HEK293 (cell line): ENCODE results near the gene NRIP3.

Source experiments
- CTCF ChIA-PET: fragments of 350-600 bp; formaldehyde crosslinking; extraction: SDS; loops from one replicate; lab custom pipeline; 2021; ENCODE audit warnings: antibody characterized with exemption; lab: Yijun Ruan, JAX
- POLR2A ChIA-PET: fragments of 300-600 bp; formaldehyde crosslinking; extraction: SDS; loops from one replicate; lab custom pipeline; 2020; ENCODE audit warnings: antibody characterized with exemption, inconsistent platforms; lab: Yijun Ruan, JAX
- H3K27ac ChIP-seq: fragments of 200-500 bp; sonication (Bioruptor generic); 2 replicates; pipeline ENCODE4 v1.5.1; 2014; ENCODE audit warnings: low read depth, low read length, control low read depth, inconsistent platforms; ENCODE audit errors: extremely low read depth
- H3K36me3 ChIP-seq, 2 experiments: fragments of 200-500 bp in 1 of 2; sonication (Bioruptor generic) in 1 of 2; 1 replicate in 1 of 2; 2 replicates in 1 of 2; pipeline ENCODE4 v1.5.1; 2014 to 2017; ENCODE audit warnings: inconsistent platforms in 2 of 2, low read length in 2 of 2; ENCODE audit not compliant: control insufficient read depth in 2 of 2, insufficient read depth in 1 of 2
- H3K4me1 ChIP-seq: fragments of 200-500 bp; sonication (Bioruptor generic); 2 replicates; pipeline ENCODE4 v1.5.1; 2014; ENCODE audit warnings: mild to moderate bottlenecking, low read length, inconsistent platforms; ENCODE audit not compliant: control insufficient read depth, insufficient read depth
- H3K4me3 ChIP-seq: 2 replicates; pipeline ENCODE4 v1.5.1; 2011; ENCODE audit warnings: low read depth, mild to moderate bottlenecking, control low read depth, low read length, moderate library complexity
- H3K9me3 ChIP-seq: fragments of 200-500 bp; sonication (Bioruptor generic); 2 replicates; pipeline ENCODE4 v1.5.1; 2014; ENCODE audit warnings: low read depth, low read length, inconsistent platforms; ENCODE audit not compliant: control insufficient read depth, insufficient read depth
- BCL11B ChIP-seq: fragments of 450-650 bp; formaldehyde crosslinking; IDR thresholded peaks from 2 replicates; pipeline ENCODE4 v1.5.1; 2016; ENCODE audit warnings: low read depth, missing biosample characterization, missing genetic modification characterization
- HOXD13 ChIP-seq: sonication (generic); formaldehyde crosslinking; IDR thresholded peaks from 2 replicates; pipeline ENCODE4 v1.8.0; 2022; ENCODE audit warnings: missing genetic modification reagents, borderline replicate concordance
- KLF1 ChIP-seq: fragments of 450-650 bp; formaldehyde crosslinking; IDR thresholded peaks from 2 replicates; pipeline ENCODE4 v1.5.1; 2016; ENCODE audit warnings: missing biosample characterization, missing genetic modification characterization
- KLF16 ChIP-seq: fragments of 450-650 bp; formaldehyde crosslinking; IDR thresholded peaks from 2 replicates; pipeline ENCODE4 v1.5.1; 2017; ENCODE audit warnings: missing biosample characterization, missing genetic modification characterization
- KLF7 ChIP-seq: fragments of 450-650 bp; formaldehyde crosslinking; IDR thresholded peaks from 2 replicates; pipeline ENCODE4 v1.5.1; 2016; ENCODE audit warnings: missing biosample characterization, missing genetic modification characterization, borderline replicate concordance
- KLF8 ChIP-seq: fragments of 450-650 bp; formaldehyde crosslinking; IDR thresholded peaks from 2 replicates; pipeline ENCODE4 v1.5.1; 2016; ENCODE audit warnings: missing biosample characterization, missing genetic modification characterization
- PRDM1 ChIP-seq: fragments of 450-650 bp; formaldehyde crosslinking; IDR thresholded peaks from 2 replicates; pipeline ENCODE4; 2016; ENCODE audit warnings: missing biosample characterization, missing genetic modification characterization
- ZFP3 ChIP-seq: fragments of 450-650 bp; formaldehyde crosslinking; IDR thresholded peaks from 2 replicates; pipeline ENCODE4 v1.5.1; 2016; ENCODE audit warnings: low read depth, missing biosample characterization, missing genetic modification characterization
- ZNF10 ChIP-seq: fragments of 450-650 bp; formaldehyde crosslinking; IDR thresholded peaks from 2 replicates; pipeline ENCODE4 v1.5.1; 2017; ENCODE audit warnings: missing biosample characterization, missing genetic modification characterization
- ZNF112 ChIP-seq: fragments of 450-650 bp; formaldehyde crosslinking; IDR thresholded peaks from 2 replicates; pipeline ENCODE4 v1.5.0; 2017; ENCODE audit warnings: missing biosample characterization, missing genetic modification characterization
- ZNF157 ChIP-seq: fragments of 450-650 bp; formaldehyde crosslinking; IDR thresholded peaks from 2 replicates; pipeline ENCODE4 v1.5.1; 2016; ENCODE audit warnings: missing biosample characterization, missing genetic modification characterization
- ZNF221 ChIP-seq: fragments of 450-650 bp; formaldehyde crosslinking; IDR thresholded peaks from 2 replicates; pipeline ENCODE4 v1.5.1; 2017; ENCODE audit warnings: missing biosample characterization, missing genetic modification characterization, borderline replicate concordance
- ZNF366 ChIP-seq: fragments of 450-650 bp; formaldehyde crosslinking; conservative IDR thresholded peaks from 2 replicates; pipeline ENCODE4 v1.5.1; 2016; ENCODE audit warnings: missing biosample characterization, missing genetic modification characterization
- ZNF394 ChIP-seq: fragments of 450-650 bp; formaldehyde crosslinking; IDR thresholded peaks from 2 replicates; pipeline ENCODE4 v1.5.1; 2016; ENCODE audit warnings: missing biosample characterization, missing genetic modification characterization, mild to moderate bottlenecking, moderate library complexity, borderline replicate concordance
- ZNF423 ChIP-seq: fragments of 450-650 bp; formaldehyde crosslinking; IDR thresholded peaks from 2 replicates; pipeline ENCODE4 v1.5.1; 2016; ENCODE audit warnings: missing biosample characterization, missing genetic modification characterization
- ZNF501 ChIP-seq: fragments of 450-650 bp; formaldehyde crosslinking; IDR thresholded peaks from 2 replicates; pipeline ENCODE4 v1.5.1; 2016; ENCODE audit warnings: missing biosample characterization, missing genetic modification characterization
- ZNF624 ChIP-seq: fragments of 450-650 bp; formaldehyde crosslinking; IDR thresholded peaks from 2 replicates; pipeline ENCODE4 v1.5.1; 2017; ENCODE audit warnings: missing biosample characterization, missing genetic modification characterization
- ZNF707 ChIP-seq: fragments of 450-650 bp; formaldehyde crosslinking; IDR thresholded peaks from 2 replicates; pipeline ENCODE4 v1.5.1; 2016; ENCODE audit warnings: missing biosample characterization, missing genetic modification characterization
- ZNF843 ChIP-seq: fragments of 450-650 bp; formaldehyde crosslinking; IDR thresholded peaks from 2 replicates; pipeline ENCODE4 v1.5.1; 2016; ENCODE audit warnings: missing biosample characterization, missing genetic modification characterization
- ZSCAN23 ChIP-seq: fragments of 450-650 bp; formaldehyde crosslinking; IDR thresholded peaks from 2 replicates; pipeline ENCODE4 v1.5.1; 2016; ENCODE audit warnings: missing biosample characterization, missing genetic modification characterization
- TF ChIP-seq, protein P1 (sequence below): fragments of 450-650 bp; formaldehyde crosslinking; IDR thresholded peaks from 2 replicates; pipeline ENCODE4 v1.5.1; 2016; ENCODE audit warnings: missing biosample characterization, missing genetic modification characterization
- TF ChIP-seq, protein P2 (sequence below): fragments of 450-650 bp; IDR thresholded peaks from 2 replicates; pipeline ENCODE4 v1.5.1; 2018; ENCODE audit warnings: missing biosample characterization, mild to moderate bottlenecking, missing genetic modification characterization
- TF ChIP-seq, protein P3 (sequence below): fragments of 450-650 bp; formaldehyde crosslinking; IDR thresholded peaks from 2 replicates; pipeline ENCODE4 v1.5.1; 2016; ENCODE audit warnings: missing biosample characterization, missing genetic modification characterization, low read depth
- TF ChIP-seq, protein P4 (sequence below): fragments of 450-650 bp; formaldehyde crosslinking; IDR thresholded peaks from 2 replicates; pipeline ENCODE4 v1.5.1; 2016; ENCODE audit warnings: missing biosample characterization, missing genetic modification characterization
- TF ChIP-seq, protein P5 (sequence below): fragments of 450-650 bp; formaldehyde crosslinking; IDR thresholded peaks from 2 replicates; pipeline ENCODE4 v1.5.1; 2016; ENCODE audit warnings: missing biosample characterization, missing genetic modification characterization
- TF ChIP-seq, protein P6 (sequence below): fragments of 450-650 bp; formaldehyde crosslinking; IDR thresholded peaks from 2 replicates; pipeline ENCODE4 v1.5.1; 2016; ENCODE audit warnings: missing biosample characterization, missing genetic modification characterization
- TF ChIP-seq, protein P7 (sequence below): fragments of 450-650 bp; formaldehyde crosslinking; IDR thresholded peaks from 2 replicates; pipeline ENCODE4 v1.5.1; 2016; ENCODE audit warnings: missing biosample characterization, missing genetic modification characterization

Gene NRIP3

DNA sequence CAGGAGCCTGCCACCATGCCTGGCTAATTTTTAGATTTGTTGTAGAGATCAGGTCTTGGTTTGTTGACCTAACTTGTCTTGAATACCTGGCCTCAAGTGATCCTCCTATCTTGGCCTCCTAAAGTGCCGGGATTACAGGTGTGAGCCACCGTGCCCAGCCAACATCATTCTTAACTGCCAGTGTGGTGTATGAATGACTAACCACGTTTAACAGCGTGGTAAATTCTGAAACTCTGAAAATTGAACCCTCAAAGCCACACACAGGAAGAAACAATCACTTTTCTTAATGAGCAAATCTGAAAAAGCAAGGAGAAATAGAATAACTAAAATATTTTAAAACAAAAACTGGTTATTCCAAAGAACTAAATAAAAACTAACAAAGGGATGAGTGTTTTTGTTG, 46.9 kb downstream of the NRIP3 start:
- ChIA-PET CTCF (interaction anchor here (6.5 kb wide), 1 partner anchor 42 kb away, joined by 96 read pairs; no protein-coding TSS in a partner anchor), POLR2A (interaction anchor here (0.6 kb wide), 1 partner anchor 46 kb away, joined by 3 read pairs; the partner anchor contains the start of gene AKIP1)
- H3K9me3 ChIP-seq = no peaks in the 10 kb centered on the region
- H3K4me1 ChIP-seq = no peaks in the 10 kb centered on the region
- H3K27ac ChIP-seq = no peak overlapping the region
- TF ChIP-seq ZNF423 (no peak), ZNF157 (tag by site-specific recombination) (no peak), PRDM1 (tag by site-specific recombination) (no peak), ZNF366 (tag by site-specific recombination) (no peak), ZNF624 (tag by site-specific recombination) (no peak), ZNF843 (tag by site-specific recombination) (no peak)
- TF ChIP-seq, protein P1, sequence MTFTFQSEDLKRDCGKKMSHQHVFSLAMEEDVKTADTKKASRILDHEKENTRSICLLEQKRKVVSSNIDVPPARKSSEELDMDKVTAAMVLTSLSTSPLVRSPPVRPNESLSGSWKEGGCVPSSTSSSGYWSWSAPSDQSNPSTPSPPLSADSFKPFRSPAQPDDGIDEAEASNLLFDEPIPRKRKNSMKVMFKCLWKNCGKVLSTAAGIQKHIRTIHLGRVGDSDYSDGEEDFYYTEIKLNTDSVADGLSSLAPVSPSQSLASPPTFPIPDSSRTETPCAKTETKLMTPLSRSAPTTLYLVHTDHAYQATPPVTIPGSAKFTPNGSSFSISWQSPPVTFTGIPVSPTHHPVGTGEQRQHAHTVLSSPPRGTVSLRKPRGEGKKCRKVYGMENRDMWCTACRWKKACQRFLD (tag by site-specific recombination) = no peak
- TF ChIP-seq, protein P2, sequence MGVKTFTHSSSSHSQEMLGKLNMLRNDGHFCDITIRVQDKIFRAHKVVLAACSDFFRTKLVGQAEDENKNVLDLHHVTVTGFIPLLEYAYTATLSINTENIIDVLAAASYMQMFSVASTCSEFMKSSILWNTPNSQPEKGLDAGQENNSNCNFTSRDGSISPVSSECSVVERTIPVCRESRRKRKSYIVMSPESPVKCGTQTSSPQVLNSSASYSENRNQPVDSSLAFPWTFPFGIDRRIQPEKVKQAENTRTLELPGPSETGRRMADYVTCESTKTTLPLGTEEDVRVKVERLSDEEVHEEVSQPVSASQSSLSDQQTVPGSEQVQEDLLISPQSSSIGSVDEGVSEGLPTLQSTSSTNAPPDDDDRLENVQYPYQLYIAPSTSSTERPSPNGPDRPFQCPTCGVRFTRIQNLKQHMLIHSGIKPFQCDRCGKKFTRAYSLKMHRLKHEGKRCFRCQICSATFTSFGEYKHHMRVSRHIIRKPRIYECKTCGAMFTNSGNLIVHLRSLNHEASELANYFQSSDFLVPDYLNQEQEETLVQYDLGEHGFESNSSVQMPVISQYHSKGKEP (tag by site-specific recombination) = no peak
- TF ChIP-seq, all 188 proteins: peak for 0
- H3K4me3 ChIP-seq = no peak overlapping the region
- H3K36me3 ChIP-seq = peaks cover 0 to 53% of the 10 kb centered on the region in 2 experiments; a peak in 2 of 3 replicates

DNA sequence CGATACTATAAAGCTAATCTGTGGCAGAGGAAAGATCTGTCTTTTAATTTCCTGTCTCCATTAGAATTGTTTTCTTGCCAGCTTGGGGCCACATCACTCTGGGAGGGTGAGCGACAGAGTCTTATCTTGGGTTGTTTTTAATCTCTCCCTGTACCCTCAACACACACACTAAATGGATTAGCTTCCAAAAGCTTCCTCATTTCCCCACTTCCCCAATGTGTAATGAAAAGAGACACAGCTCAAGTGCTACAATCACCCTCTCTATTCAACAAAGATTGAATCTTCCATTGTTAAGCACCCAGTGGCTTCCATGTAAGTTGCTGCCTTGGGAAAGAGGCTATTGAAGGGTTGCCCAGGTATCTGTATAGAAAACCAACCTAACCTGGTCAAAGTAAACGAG, 54.9 kb downstream of the NRIP3 start:
- H3K4me3 ChIP-seq = no peak overlapping the region
- no peaks in the 10 kb centered on the region for H3K9me3 ChIP-seq
- POLR2A ChIA-PET = no interaction called here
- no peak for TF ChIP-seq ZNF10 (tag by site-specific recombination)
- TF ChIP-seq, protein P3, sequence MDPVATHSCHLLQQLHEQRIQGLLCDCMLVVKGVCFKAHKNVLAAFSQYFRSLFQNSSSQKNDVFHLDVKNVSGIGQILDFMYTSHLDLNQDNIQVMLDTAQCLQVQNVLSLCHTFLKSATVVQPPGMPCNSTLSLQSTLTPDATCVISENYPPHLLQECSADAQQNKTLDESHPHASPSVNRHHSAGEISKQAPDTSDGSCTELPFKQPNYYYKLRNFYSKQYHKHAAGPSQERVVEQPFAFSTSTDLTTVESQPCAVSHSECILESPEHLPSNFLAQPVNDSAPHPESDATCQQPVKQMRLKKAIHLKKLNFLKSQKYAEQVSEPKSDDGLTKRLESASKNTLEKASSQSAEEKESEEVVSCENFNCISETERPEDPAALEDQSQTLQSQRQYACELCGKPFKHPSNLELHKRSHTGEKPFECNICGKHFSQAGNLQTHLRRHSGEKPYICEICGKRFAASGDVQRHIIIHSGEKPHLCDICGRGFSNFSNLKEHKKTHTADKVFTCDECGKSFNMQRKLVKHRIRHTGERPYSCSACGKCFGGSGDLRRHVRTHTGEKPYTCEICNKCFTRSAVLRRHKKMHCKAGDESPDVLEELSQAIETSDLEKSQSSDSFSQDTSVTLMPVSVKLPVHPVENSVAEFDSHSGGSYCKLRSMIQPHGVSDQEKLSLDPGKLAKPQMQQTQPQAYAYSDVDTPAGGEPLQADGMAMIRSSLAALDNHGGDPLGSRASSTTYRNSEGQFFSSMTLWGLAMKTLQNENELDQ = no peak
- TF ChIP-seq KLF7 (tag by site-specific recombination) = no peak
- TF ChIP-seq ZNF112 (tag by site-specific recombination) = no peak
- TF ChIP-seq BCL11B (tag by site-specific recombination) = no peak
- TF ChIP-seq KLF1 (tag by site-specific recombination) = no peak
- TF ChIP-seq KLF16 (tag by site-specific recombination) = no peak
- no peak for TF ChIP-seq ZNF501 (tag by site-specific recombination)
- no peak for TF ChIP-seq ZNF221 (tag by site-specific recombination)
- TF ChIP-seq, protein P4, sequence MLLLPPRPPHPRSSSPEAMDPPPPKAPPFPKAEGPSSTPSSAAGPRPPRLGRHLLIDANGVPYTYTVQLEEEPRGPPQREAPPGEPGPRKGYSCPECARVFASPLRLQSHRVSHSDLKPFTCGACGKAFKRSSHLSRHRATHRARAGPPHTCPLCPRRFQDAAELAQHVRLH = no peak
- TF ChIP-seq, protein P5, sequence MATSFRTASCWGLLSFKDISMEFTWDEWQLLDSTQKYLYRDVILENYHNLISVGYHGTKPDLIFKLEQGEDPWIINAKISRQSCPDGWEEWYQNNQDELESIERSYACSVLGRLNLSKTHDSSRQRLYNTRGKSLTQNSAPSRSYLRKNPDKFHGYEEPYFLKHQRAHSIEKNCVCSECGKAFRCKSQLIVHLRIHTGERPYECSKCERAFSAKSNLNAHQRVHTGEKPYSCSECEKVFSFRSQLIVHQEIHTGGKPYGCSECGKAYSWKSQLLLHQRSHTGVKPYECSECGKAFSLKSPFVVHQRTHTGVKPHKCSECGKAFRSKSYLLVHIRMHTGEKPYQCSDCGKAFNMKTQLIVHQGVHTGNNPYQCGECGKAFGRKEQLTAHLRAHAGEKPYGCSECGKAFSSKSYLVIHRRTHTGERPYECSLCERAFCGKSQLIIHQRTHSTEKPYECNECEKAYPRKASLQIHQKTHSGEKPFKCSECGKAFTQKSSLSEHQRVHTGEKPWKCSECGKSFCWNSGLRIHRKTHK (tag by site-specific recombination) = no peak
- no peak for TF ChIP-seq KLF8 (tag by site-specific recombination)
- TF ChIP-seq, protein P6, sequence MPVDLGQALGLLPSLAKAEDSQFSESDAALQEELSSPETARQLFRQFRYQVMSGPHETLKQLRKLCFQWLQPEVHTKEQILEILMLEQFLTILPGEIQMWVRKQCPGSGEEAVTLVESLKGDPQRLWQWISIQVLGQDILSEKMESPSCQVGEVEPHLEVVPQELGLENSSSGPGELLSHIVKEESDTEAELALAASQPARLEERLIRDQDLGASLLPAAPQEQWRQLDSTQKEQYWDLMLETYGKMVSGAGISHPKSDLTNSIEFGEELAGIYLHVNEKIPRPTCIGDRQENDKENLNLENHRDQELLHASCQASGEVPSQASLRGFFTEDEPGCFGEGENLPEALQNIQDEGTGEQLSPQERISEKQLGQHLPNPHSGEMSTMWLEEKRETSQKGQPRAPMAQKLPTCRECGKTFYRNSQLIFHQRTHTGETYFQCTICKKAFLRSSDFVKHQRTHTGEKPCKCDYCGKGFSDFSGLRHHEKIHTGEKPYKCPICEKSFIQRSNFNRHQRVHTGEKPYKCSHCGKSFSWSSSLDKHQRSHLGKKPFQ = no peak
- no peak for TF ChIP-seq ZSCAN23 (tag by site-specific recombination)
- TF ChIP-seq, protein P7, sequence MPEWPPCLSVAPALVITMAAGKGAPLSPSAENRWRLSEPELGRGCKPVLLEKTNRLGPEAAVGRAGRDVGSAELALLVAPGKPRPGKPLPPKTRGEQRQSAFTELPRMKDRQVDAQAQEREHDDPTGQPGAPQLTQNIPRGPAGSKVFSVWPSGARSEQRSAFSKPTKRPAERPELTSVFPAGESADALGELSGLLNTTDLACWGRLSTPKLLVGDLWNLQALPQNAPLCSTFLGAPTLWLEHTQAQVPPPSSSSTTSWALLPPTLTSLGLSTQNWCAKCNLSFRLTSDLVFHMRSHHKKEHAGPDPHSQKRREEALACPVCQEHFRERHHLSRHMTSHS (tag by site-specific recombination) = no peak
- no peak for TF ChIP-seq HOXD13 (CRISPR knock-in tag)
- no peak for TF ChIP-seq ZFP3 (tag by site-specific recombination)
- TF ChIP-seq ZNF707 (tag by site-specific recombination) = no peak
- TF ChIP-seq ZNF394 (tag by site-specific recombination) = no peak
- TF ChIP-seq, all 188 proteins: peak for 0
- CTCF ChIA-PET = interaction anchor here (0.6 to 2.6 kb wide), 6 partner anchors 10 to 86 kb away, joined by 3 to 15 read pairs (median 3); no protein-coding TSS in a partner anchor
- Histone ChIP-seq H3K36me3 (peaks cover 0 to 59% of the 10 kb centered on the region in 2 experiments; a peak in 2 of 3 replicates), H3K27ac (no peak overlapping the region), H3K4me1 (no peaks in the 10 kb centered on the region)
